ENCODE results near the gene MAP4K4. TPM values are rescaled to one million over a fixed set of nuclear protein-coding genes. Genes with fewer than 3 reads are reported as not detected.

The MAP4K4 gene
- total and polyA plus RNA-seq, 2 of the 4 experiments (the other 2 are of a cell fraction): 89.4 to 124 TPM

- 50% methylated on average over 2 of the region's 4 CpGs; no CpG with 5 or more reads in 1 of the 2 experiments for WGBS, 2 experiments (ENCODE audit: extremely low coverage in 2 of 2, insufficient read length in 1 of 2)
- in situ Hi-C loops (cut with MboI; ENCODE audit: low sequenced_read_pairs): no loop called here
Observed at GRCh38 chr2:101930847-101931246, 233.3 kb downstream of the MAP4K4 start.

More at GRCh38 chr2:101930847-101931246, 233.3 kb downstream of the MAP4K4 start:
- Histone ChIP-seq H2AFZ (replicated peaks; ENCODE audit: low read length, poor library complexity) (no peak overlapping the region), H4K5ac (ENCODE audit: low read depth, low read length) (no peak overlapping the region), H3K23ac (ENCODE audit: low read depth, low read length) (no peak overlapping the region), H2BK15ac (ENCODE audit: low read depth, low read length) (no peak overlapping the region), H2BK20ac (ENCODE audit: low read depth, low read length) (no peak overlapping the region), H2BK120ac (ENCODE audit: low read depth, low read length) (no peak overlapping the region), H3K9me1 (ENCODE audit: insufficient read depth, low read length) (no peaks in the 10 kb centered on the region), H3K14ac (replicated peaks; ENCODE audit: low read depth, low read length) (no peak overlapping the region), H4K91ac (ENCODE audit: insufficient read depth, low read depth, low read length) (no peak overlapping the region), H3K18ac (ENCODE audit: low read depth, low read length) (no peak overlapping the region), H2AK5ac (ENCODE audit: low read depth, low read length) (no peak overlapping the region), H4K8ac (ENCODE audit: low read depth in 2 of 2, low read length in 2 of 2) (no peak overlapping the region), H2AK9ac (replicated peaks; ENCODE audit: low read depth, low read length, poor library complexity) (no peak overlapping the region), H3K56ac (ENCODE audit: extremely low read depth, insufficient read depth, low read length) (no peak overlapping the region), H3K79me1 (ENCODE audit: low read depth in 1 of 2, low read length in 2 of 2) (no peaks in the 10 kb centered on the region), H3K4ac (ENCODE audit: low read depth, low read length) (no peak overlapping the region), H3K9me3 (ENCODE audit: control insufficient read depth, insufficient read depth, low read length) (peaks cover 7% of the 10 kb centered on the region; the same call in 1 of the 2 replicates), H3K9ac (ENCODE audit: low read depth, low read length) (no peak overlapping the region), H3K4me2 (ENCODE audit: low read depth, low read length) (no peak overlapping the region), H3K36me3 (ENCODE audit: control insufficient read depth, insufficient read depth, low read length) (no peaks in the 10 kb centered on the region), H3K4me1 (ENCODE audit: control insufficient read depth, insufficient read depth, low read length) (no peaks in the 10 kb centered on the region), H4K20me1 (ENCODE audit: insufficient read depth, low read length) (no peaks in the 10 kb centered on the region), H2BK5ac (ENCODE audit: low read depth, low read length, poor library complexity, severe bottlenecking) (no peak overlapping the region), H3K4me3 (ENCODE audit: insufficient read depth, low read depth, low read length) (no peak overlapping the region), H3K27me3 (ENCODE audit: control insufficient read depth, insufficient read depth, low read length) (peaks cover 11% of the 10 kb centered on the region), H3K27ac (ENCODE audit: insufficient read depth, low read length) (no peak overlapping the region)
- ATAC-seq (ENCODE audit: low read depth): no peak
- no TSS peak for BruUV-seq (replicated peaks)
- intact Hi-C loops (cut with micrococcal nuclease) (no loop called here), dilution Hi-C loops (cut with HindIII; ENCODE audit: low sequenced_read_pairs, unreplicated experiment) (no loop called here)
- ChIA-PET CTCF (no interaction called here), POLR2A (ENCODE audit: unreplicated experiment) (no interaction called here)
- no peak for DNase-seq
- TF ChIP-seq CHD1 (IDR thresholded peaks at IDR 0.05; ENCODE audit: low read depth, low read length) (no peak), ELK1 (IDR thresholded peaks at IDR 0.05; ENCODE audit: borderline replicate concordance, low read depth, low read length) (no peak), MAFK (IDR thresholded peaks at IDR 0.05; ENCODE audit: low read depth, low read length) (no peak), POLR2A (IDR thresholded peaks at IDR 0.05; ENCODE audit: low read depth, low read length) (no peak), CEBPB (IDR thresholded peaks at IDR 0.05; ENCODE audit: low read depth, low read length) (no peak), RAD21 (IDR thresholded peaks at IDR 0.05; ENCODE audit: low read length) (no peak), RFX5 (IDR thresholded peaks at IDR 0.05; ENCODE audit: low read depth, low read length) (no peak), MAZ (IDR thresholded peaks at IDR 0.05; ENCODE audit: borderline replicate concordance, low read depth, low read length) (no peak), BHLHE40 (IDR thresholded peaks at IDR 0.05; ENCODE audit: low read depth, low read length) (no peak), SMC3 (IDR thresholded peaks at IDR 0.05; ENCODE audit: low read depth, low read length) (no peak), USF2 (IDR thresholded peaks at IDR 0.05; ENCODE audit: low read depth, low read length) (no peak), RCOR1 (IDR thresholded peaks at IDR 0.05; ENCODE audit: insufficient replicate concordance, low read length) (no peak), CTCF (conservative IDR thresholded peaks at IDR 0.05; ENCODE audit: low read depth, low read length) (no peak), NFE2L2 (IDR thresholded peaks at IDR 0.05; ENCODE audit: low read depth, low read length) (no peak)
